GM12865 (cell line): ENCODE data around the gene ANKRD42.

ENCODE experiments used
- DNase-seq: peaks from one replicate; pipeline ENCODE4 v3.0.0; 2010; ENCODE audit warnings: low read depth
- H3K4me3 ChIP-seq: 2 replicates; pipeline ENCODE4 v1.5.1; 2011; ENCODE audit warnings: mild to moderate bottlenecking, low read depth, low read length, control low read depth
- CTCF ChIP-seq: IDR thresholded peaks from 2 replicates; pipeline ENCODE4 v1.5.1; 2011; ENCODE audit warnings: low read length, control low read depth, low read depth, inconsistent platforms; ENCODE audit not compliant: insufficient read depth; ENCODE audit errors: missing control alignments

Gene ANKRD42

DNA sequence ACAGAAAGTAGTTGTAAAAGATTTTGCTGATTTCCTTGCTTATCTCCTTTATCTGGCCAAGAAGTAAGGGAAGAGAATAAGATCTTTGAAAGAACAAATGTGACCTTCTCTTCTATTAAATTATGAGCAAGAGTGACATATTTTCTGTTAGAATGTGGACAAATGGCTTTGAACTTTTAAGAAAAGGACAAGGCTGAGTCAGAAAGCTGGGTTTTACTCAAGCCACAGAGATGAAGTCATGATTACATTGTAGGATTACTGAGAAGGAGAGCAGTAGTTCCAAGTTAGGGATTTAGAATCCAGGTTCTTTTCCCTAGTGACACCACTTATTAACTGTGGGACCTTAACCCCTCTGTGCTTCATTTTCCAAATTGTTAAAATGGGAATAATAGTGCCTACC is 79.1 kb downstream of the ANKRD42 start:
- no peak for DNase-seq
- no peak for TF ChIP-seq CTCF
- H3K4me3 ChIP-seq, result no peak overlapping the region

GRCh38 chr11:83275888-83276641 is 82.6 kb downstream of the ANKRD42 start:
- DNase-seq, result no peak
- no peak for TF ChIP-seq CTCF
- no peak overlapping the region for H3K4me3 ChIP-seq

DNA sequence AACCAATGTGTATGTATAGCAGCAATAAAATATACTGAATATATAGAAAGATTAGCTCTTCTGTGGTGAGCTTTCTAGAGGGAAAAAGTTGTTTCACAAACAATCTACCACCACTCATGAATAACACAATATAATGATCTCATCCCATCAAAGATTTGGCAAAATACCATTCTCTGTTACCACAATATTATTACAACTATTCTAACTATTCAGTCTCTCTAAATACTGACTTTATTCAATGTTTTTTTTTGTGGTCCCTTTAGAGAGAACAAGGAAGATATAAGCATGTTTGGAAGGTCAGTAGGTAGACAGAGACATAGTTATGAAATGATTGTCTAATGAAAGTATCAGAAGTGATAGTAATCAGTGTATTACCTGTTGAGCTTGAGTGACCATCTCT is 84.8 kb downstream of the ANKRD42 start:
- no peak overlapping the region for H3K4me3 ChIP-seq
- DNase-seq, result no peak
- no peak for TF ChIP-seq CTCF

GRCh38 chr11:83280256-83280655 is 86.7 kb downstream of the ANKRD42 start:
- TF ChIP-seq CTCF, result no peak
- no peak overlapping the region for H3K4me3 ChIP-seq
- no peak for DNase-seq

GRCh38 chr11:83282084-83282716 is 88.7 kb downstream of the ANKRD42 start:
- TF ChIP-seq CTCF, result no peak
- H3K4me3 ChIP-seq, result no peak overlapping the region
- DNase-seq, result no peak

- DNase-seq, result no peak
- H3K4me3 ChIP-seq, result peak overlapping the region; percentile 78
- TF ChIP-seq CTCF, result no peak
Measured at GRCh38 chr11:83284501-83285150, 91.1 kb downstream of the ANKRD42 start.
